ENCODE measurements around the gene SELL.
"Not testable (repeated sequence)": the region's sequence is repeated elsewhere in the genome, so short reads cannot be mapped to it uniquely, and the experiment has no call there.

SELL gene

DNA sequence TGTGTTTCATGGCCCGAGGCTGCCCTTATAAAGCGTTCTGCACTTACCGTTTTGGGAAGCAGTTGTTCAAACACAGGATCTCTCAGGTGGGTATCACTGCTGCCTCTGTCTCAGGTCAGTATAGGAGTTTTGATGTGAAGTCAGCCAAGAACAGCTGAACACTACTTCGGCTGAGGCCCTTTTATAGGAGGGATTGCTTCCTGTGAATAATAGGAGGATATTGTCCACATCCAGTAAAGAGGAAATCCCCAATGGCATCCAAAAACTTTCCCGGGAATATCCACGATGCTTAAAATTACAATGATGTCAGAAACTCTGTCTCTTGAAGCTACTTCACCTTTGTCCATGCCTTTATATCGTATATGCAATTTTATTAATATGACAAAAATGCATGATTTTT is 22.5 kb upstream of the SELL start, which contains the start of gene SELE:
Gene SELE (minus strand): TSS at position 156 of the 400 bp plus-strand sequence. CDS start 467 bp downstream, outside the sequence.
- no peak within 1 kb of the TSS for H3K9ac ChIP-seq
- H4K20me1 ChIP-seq = no peaks in the 10 kb centered on the region
- no peak for TF ChIP-seq Cebpa-rat (IDR thresholded peaks at IDR 0.05)
- H3K27ac ChIP-seq = no peak within 1 kb of the TSS
- no peaks in the 10 kb centered on the region for H3K27me3 ChIP-seq
- H3K4me3 ChIP-seq = no peak within 1 kb of the TSS
- no peaks in the 10 kb centered on the region for H3K9me3 ChIP-seq (replicated peaks in 1 of 11)
- H3K36me3 ChIP-seq = no peaks in the 10 kb centered on the region
- H3K4me2 ChIP-seq = no peak within 1 kb of the TSS
- H3K4me1 ChIP-seq = no peaks in the 10 kb centered on the region

DNA sequence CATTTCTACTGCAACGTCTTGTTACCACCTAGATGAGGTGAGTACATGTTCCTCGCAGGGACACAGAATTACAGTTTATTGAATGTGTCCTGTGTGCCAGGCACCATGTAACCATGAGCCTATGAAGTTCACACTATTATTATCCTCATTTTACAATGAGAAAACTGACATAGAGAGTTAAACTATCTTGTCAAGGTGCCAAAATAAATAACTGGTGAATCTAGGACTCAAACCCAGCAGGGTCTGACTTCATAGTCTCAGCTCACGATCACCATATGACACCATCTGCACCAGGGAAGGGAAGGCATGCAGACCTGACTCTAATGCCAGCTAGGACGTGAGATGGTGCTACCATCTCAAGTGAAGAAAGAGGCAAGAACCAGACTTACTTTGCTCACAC is 20.0 kb upstream of the SELL start:
- Histone ChIP-seq H3K36me3 (no peaks in the 10 kb centered on the region), H3K4me3 (no peak overlapping the region), H3K4me2 (no peak overlapping the region), H3K9me3 (replicated peaks in 1 of 11) (no peaks in the 10 kb centered on the region), H4K20me1 (no peaks in the 10 kb centered on the region), H3K4me1 (no peaks in the 10 kb centered on the region), H3K27ac (no peak overlapping the region), H3K9ac (no peak overlapping the region), H3K27me3 (no peaks in the 10 kb centered on the region)
- TF ChIP-seq Cebpa-rat (IDR thresholded peaks at IDR 0.05) = no peak

DNA sequence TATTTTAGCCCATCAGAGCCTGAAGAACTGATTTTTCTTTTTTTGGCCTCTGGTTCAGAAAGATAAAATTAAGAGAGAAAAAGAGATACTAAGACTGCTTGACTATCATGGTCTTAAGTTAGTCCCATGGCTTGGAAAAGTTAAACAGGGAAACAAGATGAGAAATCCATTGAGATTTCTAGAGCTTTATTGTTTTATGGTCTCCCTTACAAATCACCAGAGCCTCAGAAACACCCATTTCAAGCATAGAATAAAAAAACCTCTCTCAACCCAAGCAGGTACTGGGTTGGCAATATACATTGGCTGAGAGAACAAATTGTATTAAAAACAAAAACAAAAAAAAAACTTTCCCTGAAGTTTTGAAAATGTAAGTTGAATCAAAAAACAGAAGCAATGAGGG is 18.6 kb upstream of the SELL start:
- Histone ChIP-seq H4K20me1 (no peaks in the 10 kb centered on the region), H3K9ac (no peak overlapping the region), H3K27ac (no peak overlapping the region), H3K4me1 (no peaks in the 10 kb centered on the region), H3K9me3 (replicated peaks in 1 of 11) (no peaks in the 10 kb centered on the region), H3K4me2 (no peak overlapping the region), H3K4me3 (no peak overlapping the region), H3K36me3 (no peaks in the 10 kb centered on the region), H3K27me3 (no peaks in the 10 kb centered on the region)
- TF ChIP-seq Cebpa-rat (IDR thresholded peaks at IDR 0.05) = no peak

DNA sequence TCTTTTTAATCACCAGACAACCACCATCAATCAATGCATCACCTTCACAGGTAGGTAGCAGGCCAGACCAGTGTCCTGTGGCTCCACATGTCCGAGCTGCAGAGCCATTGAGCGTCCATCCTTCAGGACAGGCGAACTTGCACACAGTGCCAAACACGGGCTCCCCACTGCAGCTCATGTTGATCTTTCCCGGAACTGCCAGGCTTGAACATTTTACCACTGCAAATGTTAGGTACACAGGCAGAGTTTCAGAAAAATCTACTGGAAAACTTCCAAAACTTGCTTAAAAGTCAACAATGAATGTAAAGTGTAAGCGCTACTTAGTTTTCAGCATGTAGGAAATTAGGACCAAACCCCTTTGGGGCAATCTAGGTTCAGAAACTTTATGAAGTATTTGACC is 15.9 kb upstream of the SELL start:
- no peak for TF ChIP-seq Cebpa-rat (IDR thresholded peaks at IDR 0.05)
- Histone ChIP-seq H3K4me2 (no peak overlapping the region), H3K4me3 (no peak overlapping the region), H3K36me3 (no peaks in the 10 kb centered on the region), H3K27ac (no peak overlapping the region), H3K9me3 (replicated peaks in 1 of 11) (no peaks in the 10 kb centered on the region), H3K9ac (no peak overlapping the region), H4K20me1 (no peaks in the 10 kb centered on the region), H3K27me3 (no peaks in the 10 kb centered on the region), H3K4me1 (no peaks in the 10 kb centered on the region)

DNA sequence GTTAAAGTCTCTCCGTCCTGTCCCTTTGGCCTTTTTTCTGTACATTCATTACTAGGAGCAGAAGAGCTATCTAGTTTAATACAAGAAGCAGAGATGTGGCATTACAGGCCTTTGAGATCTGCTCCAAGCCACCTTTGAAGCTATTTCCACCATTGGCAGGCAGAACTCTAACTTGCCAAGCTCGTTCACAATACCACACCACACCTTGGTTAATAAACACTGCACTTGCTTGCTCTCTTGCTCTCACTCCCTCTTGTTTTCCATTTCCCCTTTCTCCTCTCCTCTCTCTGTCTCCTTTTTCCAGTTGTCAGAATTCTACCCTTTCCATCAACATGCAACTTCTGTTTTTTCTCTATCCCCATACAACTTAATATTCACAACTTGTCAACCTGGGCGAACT is 15.4 kb upstream of the SELL start:
- Histone ChIP-seq H3K4me2 (no peak overlapping the region), H3K9me3 (replicated peaks in 1 of 11) (no peaks in the 10 kb centered on the region), H4K20me1 (no peaks in the 10 kb centered on the region), H3K27me3 (no peaks in the 10 kb centered on the region), H3K4me1 (no peaks in the 10 kb centered on the region), H3K27ac (no peak overlapping the region), H3K9ac (no peak overlapping the region), H3K4me3 (no peak overlapping the region), H3K36me3 (no peaks in the 10 kb centered on the region)
- TF ChIP-seq Cebpa-rat (IDR thresholded peaks at IDR 0.05) = no peak

DNA sequence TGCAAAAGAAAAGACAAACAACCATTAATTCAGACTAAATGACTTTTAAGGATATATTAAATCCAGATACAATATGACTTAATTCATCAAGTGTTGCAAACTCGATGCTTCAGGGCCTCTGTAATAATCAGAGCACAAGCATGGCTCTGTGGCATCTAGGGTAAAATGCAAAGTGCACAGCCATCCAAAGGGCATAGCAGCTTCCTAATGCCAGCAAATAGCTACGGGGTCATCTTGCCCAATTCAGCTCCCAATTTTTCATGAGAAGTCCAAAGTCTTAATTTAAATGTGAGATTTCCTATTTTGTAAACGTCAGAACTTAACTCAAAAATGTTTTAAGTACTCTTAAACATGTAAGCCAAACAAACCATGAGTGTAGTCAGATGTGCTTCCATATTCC is 14.5 kb upstream of the SELL start:
- Histone ChIP-seq H3K4me3 (no peak overlapping the region), H3K9ac (no peak overlapping the region), H3K27ac (no peak overlapping the region), H3K36me3 (no peaks in the 10 kb centered on the region), H3K4me1 (no peaks in the 10 kb centered on the region), H3K9me3 (replicated peaks in 1 of 11) (no peaks in the 10 kb centered on the region), H4K20me1 (no peaks in the 10 kb centered on the region), H3K27me3 (no peaks in the 10 kb centered on the region), H3K4me2 (no peak overlapping the region)
- no peak for TF ChIP-seq Cebpa-rat (IDR thresholded peaks at IDR 0.05)

DNA sequence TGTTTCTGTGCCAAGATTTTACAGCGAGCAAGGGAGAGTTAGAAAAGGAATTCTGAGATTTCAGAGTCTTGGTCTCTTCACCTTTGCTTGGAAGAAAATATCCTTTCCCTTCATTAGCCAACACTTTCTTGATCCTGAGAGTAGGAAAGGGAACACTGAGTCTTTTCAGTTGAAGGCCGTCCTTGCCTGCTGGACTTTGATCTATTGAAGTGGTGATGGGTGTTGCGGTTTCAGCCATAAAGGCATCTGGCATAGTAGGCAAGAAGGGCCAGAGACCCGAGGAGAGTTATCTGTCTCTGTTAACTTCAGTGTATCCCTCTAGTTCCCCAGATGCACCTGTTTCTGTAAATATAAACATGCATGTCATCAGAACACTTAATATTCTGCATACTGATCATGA is 12.7 kb upstream of the SELL start:
- Histone ChIP-seq H3K4me3 (no peak overlapping the region), H3K4me1 (no peaks in the 10 kb centered on the region), H3K4me2 (no peak overlapping the region), H3K36me3 (no peaks in the 10 kb centered on the region), H3K9ac (no peak overlapping the region), H3K27ac (no peak overlapping the region), H4K20me1 (no peaks in the 10 kb centered on the region), H3K9me3 (replicated peaks in 1 of 11) (no peaks in the 10 kb centered on the region), H3K27me3 (no peaks in the 10 kb centered on the region)
- TF ChIP-seq Cebpa-rat (IDR thresholded peaks at IDR 0.05) = no peak

DNA sequence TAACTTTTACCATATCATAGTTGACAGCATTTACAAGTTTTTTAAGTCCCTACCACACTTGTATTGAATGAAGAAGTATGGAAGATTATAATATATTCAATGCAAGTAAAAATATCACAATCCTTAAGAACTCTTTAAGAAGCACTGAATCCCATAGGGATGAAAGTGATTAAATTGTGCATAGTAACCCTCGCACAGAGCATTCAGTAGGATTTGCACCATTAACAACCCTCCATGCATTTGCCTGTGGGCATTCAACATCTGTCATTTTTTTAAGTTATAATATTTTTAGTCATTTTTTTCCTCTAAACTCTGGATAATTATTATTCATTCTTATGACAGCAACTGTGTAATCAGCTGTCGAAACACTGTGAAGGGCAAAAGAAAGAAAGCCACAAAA is 12.3 kb upstream of the SELL start:
- H3K4me3 ChIP-seq = no peak overlapping the region

DNA sequence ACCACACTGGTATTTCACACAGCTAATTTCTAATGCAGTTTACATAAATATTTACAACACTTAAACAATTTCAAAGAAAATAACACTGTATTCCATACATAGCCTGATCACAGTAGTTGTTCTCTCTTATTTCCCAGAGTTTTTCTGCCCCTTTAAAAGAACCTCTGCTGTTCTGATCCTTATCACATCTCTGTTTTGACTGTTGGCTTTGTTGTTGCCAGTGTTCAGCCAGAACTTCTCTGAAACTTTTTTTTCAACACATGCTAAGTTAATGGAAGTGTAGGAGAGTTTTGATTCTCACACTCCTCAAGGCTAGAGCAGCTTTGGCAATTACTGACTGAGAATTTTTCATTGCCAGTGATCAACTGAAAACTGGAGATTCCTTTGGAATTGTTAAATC is 11.4 kb upstream of the SELL start:
- no peak for TF ChIP-seq Cebpa-rat (IDR thresholded peaks at IDR 0.05)
- Histone ChIP-seq H3K27ac (no peak overlapping the region), H3K4me2 (no peak overlapping the region)

More for the DNA sequence above, 12.3 kb upstream of the SELL start:
- H4K20me1 ChIP-seq = no peaks in the 10 kb centered on the region
- H3K36me3 ChIP-seq = no peaks in the 10 kb centered on the region
- H3K27me3 ChIP-seq = no peaks in the 10 kb centered on the region
- no peak overlapping the region for H3K27ac ChIP-seq
- no peak overlapping the region for H3K4me2 ChIP-seq
- H3K9ac ChIP-seq = no peak overlapping the region
- no peaks in the 10 kb centered on the region for H3K9me3 ChIP-seq (replicated peaks in 1 of 11)
- no peak for TF ChIP-seq Cebpa-rat (IDR thresholded peaks at IDR 0.05)
- no peaks in the 10 kb centered on the region for H3K4me1 ChIP-seq

DNA sequence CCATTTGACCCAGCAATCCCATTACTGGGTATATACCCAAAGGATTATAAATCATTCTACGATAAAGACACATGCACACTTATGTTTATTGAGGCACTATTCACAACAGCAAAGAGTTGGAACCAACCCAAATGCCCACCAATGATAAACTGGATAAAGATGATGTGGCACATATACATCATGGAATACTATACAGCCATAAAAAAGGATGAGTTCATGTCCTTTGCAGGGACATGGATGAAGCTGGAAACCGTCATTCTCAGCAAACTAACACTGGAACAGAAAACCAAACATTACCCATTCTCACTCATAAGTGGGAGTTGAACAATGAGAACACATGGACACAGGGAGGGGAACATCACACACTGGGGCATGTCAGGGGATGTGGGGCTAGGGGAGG is 3.7 kb upstream of the SELL start:
- H3K27ac ChIP-seq, H3K4me2 ChIP-seq, H3K9ac ChIP-seq, H3K4me3 ChIP-seq, H4K20me1 ChIP-seq, H3K27me3 ChIP-seq, H3K36me3 ChIP-seq: not testable (repeated sequence)
- Histone ChIP-seq H3K4me1 (peaks cover 9 to 18% (median 11%) of the 10 kb centered on the region in 10 experiments), H3K9me3 (replicated peaks in 1 of 11) (peaks cover 7 to 24% (median 16%) of the 10 kb centered on the region in 11 experiments; a peak in 19 of 22 replicates)

More for the DNA sequence above, 11.4 kb upstream of the SELL start:
- Histone ChIP-seq H4K20me1 (no peaks in the 10 kb centered on the region), H3K4me3 (no peak overlapping the region), H3K27me3 (no peaks in the 10 kb centered on the region), H3K36me3 (no peaks in the 10 kb centered on the region), H3K9ac (no peak overlapping the region), H3K9me3 (replicated peaks in 1 of 11) (no peaks in the 10 kb centered on the region), H3K4me1 (no peaks in the 10 kb centered on the region)

DNA sequence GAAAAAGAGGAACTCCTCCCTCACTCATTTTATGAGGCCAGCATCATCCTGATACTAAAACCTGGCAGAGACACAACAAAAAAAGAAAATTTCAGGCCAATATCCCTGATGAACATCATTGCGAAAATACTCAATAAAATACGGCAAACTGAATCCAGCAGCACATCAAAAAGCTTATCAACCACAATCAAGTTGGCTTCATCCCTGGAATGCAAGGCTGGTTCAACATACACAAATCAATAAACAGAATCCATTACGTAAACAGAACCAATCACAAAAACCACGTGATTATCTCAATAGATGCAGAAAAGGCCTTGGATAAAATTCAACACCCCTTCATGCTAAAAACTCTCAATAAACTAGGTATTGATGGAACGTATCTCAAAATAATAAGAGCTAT is 1.7 kb upstream of the SELL start:
- not testable (repeated sequence) for H3K36me3 ChIP-seq, H4K20me1 ChIP-seq, H3K9ac ChIP-seq, H3K4me2 ChIP-seq, H3K27me3 ChIP-seq, H3K4me3 ChIP-seq, H3K27ac ChIP-seq
- H3K9me3 ChIP-seq (replicated peaks in 1 of 11) = peaks cover 7 to 24% (median 16%) of the 10 kb centered on the region in 11 experiments; a peak in 19 of 22 replicates
- peaks cover 9 to 20% (median 11%) of the 10 kb centered on the region in 10 experiments for H3K4me1 ChIP-seq

Data from BLaER1 treated with 17β-estradiol and CSF1 and Interleukin-3, amounts not matched to agents 10 nM and 100 nM (cell line).